Kidney glomerular epithelial cell (primary cell): ENCODE measurements around the gene VAPA.

Experiments used
- DNase-seq: peaks from one replicate; lab custom pipeline; 2025; lab: John Stamatoyannopoulos, UW

The VAPA gene

GRCh38 chr18:9913526-9914333 is at the start of gene VAPA:
Gene VAPA, plus strand, starts transcription at chr18:9914016. Its CDS starts 241 bp downstream, at chr18:9914257.
- DNase-seq = peak; percentile 92

GRCh38 chr18:9865764-9866490 is 47.9 kb upstream of the VAPA start:
- no peak for DNase-seq

GRCh38 chr18:9866627-9867026 is 47.2 kb upstream of the VAPA start:
- no peak for DNase-seq

- peak; percentile 86 for DNase-seq
Observed at GRCh38 chr18:9867071-9867594, 46.7 kb upstream of the VAPA start.

- DNase-seq = no peak
Observed at GRCh38 chr18:9868857-9869714, 44.7 kb upstream of the VAPA start.

GRCh38 chr18:9869715-9870430 is 43.9 kb upstream of the VAPA start:
- DNase-seq = peak; percentile 60

- no peak for DNase-seq
Observed at GRCh38 chr18:9870431-9871008, 43.3 kb upstream of the VAPA start.

GRCh38 chr18:9871244-9871746 is 42.5 kb upstream of the VAPA start:
- no peak for DNase-seq

- no peak for DNase-seq
Observed at GRCh38 chr18:9872823-9873222, 41.0 kb upstream of the VAPA start.

- DNase-seq = no peak
Observed at GRCh38 chr18:9874728-9875127, 39.1 kb upstream of the VAPA start.

GRCh38 chr18:9876212-9876866 is 37.5 kb upstream of the VAPA start:
- no peak for DNase-seq

GRCh38 chr18:9876867-9877654 is 36.8 kb upstream of the VAPA start:
- DNase-seq = peak; percentile 88

GRCh38 chr18:9877655-9878014 is 36.2 kb upstream of the VAPA start:
- no peak for DNase-seq

- no peak for DNase-seq
Observed at GRCh38 chr18:9878095-9878494, 35.7 kb upstream of the VAPA start.

- DNase-seq = no peak
Observed at GRCh38 chr18:9878783-9879242, 35.0 kb upstream of the VAPA start.

- no peak for DNase-seq
Observed at GRCh38 chr18:9884090-9884489, 29.7 kb upstream of the VAPA start.

GRCh38 chr18:9884532-9885140 is 29.2 kb upstream of the VAPA start:
- DNase-seq = no peak

- DNase-seq = no peak
Observed at GRCh38 chr18:9885170-9886004, 28.4 kb upstream of the VAPA start, which contains the start of gene TXNDC2. Gene TXNDC2, plus strand, starts transcription at chr18:9885973. Its CDS starts 708 bp downstream, at chr18:9886681.
